Mononuclear cell (primary cell): ENCODE data around the gene LGALS3BP. TPM values are rescaled to one million over a fixed set of nuclear protein-coding genes. Genes with fewer than 3 reads are reported as not detected.
A peak's percentile ranks its signal among the peaks of the same experiment; 100 is the strongest.

Experiments
- H3K27me3 ChIP-seq: 2 replicates; pipeline ENCODE4 v1.6.0; 2011; ENCODE audit warnings: low read length, control low read depth; ENCODE audit not compliant: insufficient read depth
- H3K4me1 ChIP-seq: 2 replicates; pipeline ENCODE4 v1.5.1; 2011; ENCODE audit warnings: mild to moderate bottlenecking, low read length, control low read depth; ENCODE audit not compliant: insufficient read depth
- H3K4me3 ChIP-seq: 2 replicates; pipeline ENCODE4 v1.5.1; 2011; ENCODE audit warnings: mild to moderate bottlenecking, low read length, moderate library complexity
- H3K9me3 ChIP-seq: 2 replicates; pipeline ENCODE4 v1.5.1; 2011; ENCODE audit warnings: low read depth, mild to moderate bottlenecking, control low read depth, low read length
- total RNA-seq: library from RNA; depleted of rRNA; stranded (reverse); fragments of >200 nt; gene quantifications from one replicate; pipeline ENCODE4 v1.2.3, GENCODE V29; 2012

LGALS3BP gene
- total RNA-seq, 1 donor: 20.5 TPM

- Histone ChIP-seq H3K4me3 (no peak overlapping the region), H3K4me1 (peaks cover 13% of the 10 kb centered on the region), H3K27me3 (peaks cover 37% of the 10 kb centered on the region), H3K9me3 (no peaks in the 10 kb centered on the region)
Measured at GRCh38 chr17:79019632-79020584, 40.2 kb upstream of the LGALS3BP start.

GRCh38 chr17:79019261-79019631, 39.5 kb upstream of the LGALS3BP start:
- H3K9me3 ChIP-seq: no peaks in the 10 kb centered on the region
- no peak overlapping the region for H3K4me3 ChIP-seq
- peaks cover 35% of the 10 kb centered on the region for H3K27me3 ChIP-seq
- peaks cover 6% of the 10 kb centered on the region for H3K4me1 ChIP-seq

GRCh38 chr17:79018370-79018695, 38.6 kb upstream of the LGALS3BP start:
- Histone ChIP-seq H3K9me3 (no peaks in the 10 kb centered on the region), H3K27me3 (peaks cover 26% of the 10 kb centered on the region), H3K4me1 (no peaks in the 10 kb centered on the region)

GRCh38 chr17:79017546-79018369, 38.0 kb upstream of the LGALS3BP start:
- Histone ChIP-seq H3K4me1 (no peaks in the 10 kb centered on the region), H3K9me3 (no peaks in the 10 kb centered on the region), H3K27me3 (peaks cover 20% of the 10 kb centered on the region), H3K4me3 (no peak overlapping the region)

More at GRCh38 chr17:79018370-79018695, 38.6 kb upstream of the LGALS3BP start:
- H3K4me3 ChIP-seq: no peak overlapping the region

GRCh38 chr17:79014158-79014758, 34.5 kb upstream of the LGALS3BP start:
- Histone ChIP-seq H3K4me3 (no peak overlapping the region), H3K4me1 (peaks cover 5% of the 10 kb centered on the region), H3K9me3 (no peaks in the 10 kb centered on the region), H3K27me3 (peaks cover 7% of the 10 kb centered on the region)

- peaks cover 7% of the 10 kb centered on the region for H3K27me3 ChIP-seq
- no peaks in the 10 kb centered on the region for H3K9me3 ChIP-seq
- H3K4me1 ChIP-seq: peaks cover 21% of the 10 kb centered on the region
- H3K4me3 ChIP-seq: no peak overlapping the region
Measured at GRCh38 chr17:79012563-79013134, 32.9 kb upstream of the LGALS3BP start.

- Histone ChIP-seq H3K4me1 (peaks cover 31% of the 10 kb centered on the region), H3K9me3 (no peaks in the 10 kb centered on the region), H3K4me3 (no peak overlapping the region), H3K27me3 (peaks cover 7% of the 10 kb centered on the region)
Measured at GRCh38 chr17:79011451-79012147, 31.9 kb upstream of the LGALS3BP start.

- peaks cover 7% of the 10 kb centered on the region for H3K27me3 ChIP-seq
- H3K4me1 ChIP-seq: peaks cover 44% of the 10 kb centered on the region
- H3K4me3 ChIP-seq: peak overlapping the region; percentile 88
- H3K9me3 ChIP-seq: no peaks in the 10 kb centered on the region
Measured at GRCh38 chr17:79010304-79010646, 30.6 kb upstream of the LGALS3BP start.

- peaks cover 1% of the 10 kb centered on the region for H3K27me3 ChIP-seq
- H3K9me3 ChIP-seq: no peaks in the 10 kb centered on the region
- peak within 1 kb of the TSS; percentile 88 for H3K4me3 ChIP-seq
- peaks cover 47% of the 10 kb centered on the region for H3K4me1 ChIP-seq
Measured at GRCh38 chr17:79009397-79010303, 29.9 kb upstream of the LGALS3BP start, which contains the start of gene CANT1. TSS of gene CANT1 (minus strand) at chr17:79009764. CDS start at chr17:78997622, 12,142 bp downstream.

GRCh38 chr17:79008666-79009387, 29.1 kb upstream of the LGALS3BP start:
- peak overlapping the region; percentile 88 for H3K4me3 ChIP-seq
- peaks cover 47% of the 10 kb centered on the region for H3K4me1 ChIP-seq
- no peaks in the 10 kb centered on the region for H3K9me3 ChIP-seq
- H3K27me3 ChIP-seq: no peaks in the 10 kb centered on the region

- H3K9me3 ChIP-seq: no peaks in the 10 kb centered on the region
- H3K27me3 ChIP-seq: no peaks in the 10 kb centered on the region
- H3K4me1 ChIP-seq: peaks cover 47% of the 10 kb centered on the region
- no peak overlapping the region for H3K4me3 ChIP-seq
Measured at GRCh38 chr17:79007504-79008381, 28.0 kb upstream of the LGALS3BP start.

GRCh38 chr17:79006794-79007503, 27.2 kb upstream of the LGALS3BP start:
- peaks cover 47% of the 10 kb centered on the region for H3K4me1 ChIP-seq
- no peaks in the 10 kb centered on the region for H3K27me3 ChIP-seq

More at GRCh38 chr17:79006794-79007503, 27.2 kb upstream of the LGALS3BP start:
- H3K4me3 ChIP-seq: no peak overlapping the region
- H3K9me3 ChIP-seq: no peaks in the 10 kb centered on the region
